ENCODE data around the gene DCDC2C.

DCDC2C gene

GRCh38 chr2:3756306-3756705 lies 52.9 kb downstream of the DCDC2C start:
- H3K27ac ChIP-seq (ENCODE audit: extremely low read depth, low read depth, low read length): no peak overlapping the region
- no peaks in the 10 kb centered on the region for H3K9me3 ChIP-seq (ENCODE audit: control insufficient read depth, insufficient read depth, low read depth, low read length)
- no peak for TF ChIP-seq ZNF335 (tag by site-specific recombination; conservative IDR thresholded peaks at IDR 0.05)
- no peak for TF ChIP-seq ZNF654 (tag by site-specific recombination; IDR thresholded peaks at IDR 0.05; ENCODE audit: low read depth)
- no peak for TF ChIP-seq KLF1 (tag by site-specific recombination; IDR thresholded peaks at IDR 0.05)
- TF ChIP-seq ZNF37A (tag by site-specific recombination; IDR thresholded peaks at IDR 0.05): no peak
- TF ChIP-seq ZFHX2 (tag by site-specific recombination; conservative IDR thresholded peaks at IDR 0.05): no peak
- TF ChIP-seq ZNF426 (tag by site-specific recombination; IDR thresholded peaks at IDR 0.05): no peak
- no peak for TF ChIP-seq MYNN (tag by site-specific recombination; IDR thresholded peaks at IDR 0.05; ENCODE audit: borderline replicate concordance)
- no peak for TF ChIP-seq ZNF391 (tag by site-specific recombination; IDR thresholded peaks at IDR 0.05; ENCODE audit: borderline replicate concordance, low read depth)
- TF ChIP-seq ZNF555 (tag by site-specific recombination; conservative IDR thresholded peaks at IDR 0.05): no peak
- no peak for TF ChIP-seq GLIS2 (tag by site-specific recombination; IDR thresholded peaks at IDR 0.05)
- TF ChIP-seq ZNF133 (tag by site-specific recombination; IDR thresholded peaks at IDR 0.05): no peak
- no peak for TF ChIP-seq SALL2 (tag by site-specific recombination; IDR thresholded peaks at IDR 0.05; ENCODE audit: borderline replicate concordance)
- TF ChIP-seq ELK4 (IDR thresholded peaks at IDR 0.05; ENCODE audit: borderline replicate concordance, low read depth, low read length): no peak
- H3K4me1 ChIP-seq (ENCODE audit: control insufficient read depth, insufficient read depth, low read length): no peaks in the 10 kb centered on the region
- CTCF ChIA-PET: interaction anchor here (0.7 to 1.1 kb wide), 2 partner anchors 25 to 71 kb away, joined by 3 to 4 read pairs; no protein-coding TSS in a partner anchor
- POLR2A ChIA-PET: no interaction called here
- H3K4me3 ChIP-seq (ENCODE audit: low read depth, low read length): no peak overlapping the region
- no peaks in the 10 kb centered on the region for H3K36me3 ChIP-seq (ENCODE audit: control insufficient read depth in 2 of 2, insufficient read depth in 1 of 2, low read length in 2 of 2)

DNA sequence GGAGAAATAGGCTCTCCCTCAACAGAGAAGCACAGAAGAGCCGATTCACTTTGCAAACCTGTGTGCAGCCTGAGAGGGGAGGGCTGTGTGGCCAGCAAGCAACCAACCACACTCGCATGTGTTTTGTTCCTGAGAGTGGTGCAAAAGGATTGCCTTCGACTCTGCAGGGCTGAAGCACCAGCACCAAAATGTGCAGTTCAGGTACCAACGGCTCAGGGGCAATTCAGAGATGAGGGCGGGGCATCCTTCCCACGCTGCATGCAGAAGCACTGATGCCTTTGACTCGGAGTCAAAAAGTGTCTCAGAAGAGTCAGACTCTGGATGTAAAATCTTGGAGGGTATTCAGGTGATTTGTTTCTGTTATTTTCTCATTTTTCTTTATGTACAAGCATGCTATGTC lies 55.5 kb downstream of the DCDC2C start:
- Histone ChIP-seq H3K4me1 (ENCODE audit: control insufficient read depth, insufficient read depth, low read length) (no peaks in the 10 kb centered on the region), H3K27ac (ENCODE audit: extremely low read depth, low read depth, low read length) (no peak overlapping the region), H3K4me3 (ENCODE audit: low read depth, low read length) (no peak overlapping the region), H3K9me3 (ENCODE audit: control insufficient read depth, insufficient read depth, low read depth, low read length) (no peaks in the 10 kb centered on the region), H3K36me3 (ENCODE audit: control insufficient read depth in 2 of 2, insufficient read depth in 1 of 2, low read length in 2 of 2) (no peaks in the 10 kb centered on the region)
- POLR2A ChIA-PET: no interaction called here
- CTCF ChIA-PET: no interaction called here
- TF ChIP-seq SP2 (tag by site-specific recombination; IDR thresholded peaks at IDR 0.05): no peak
- no peak for TF ChIP-seq ZNF211 (tag by site-specific recombination; IDR thresholded peaks at IDR 0.05; ENCODE audit: low read depth)
- no peak for TF ChIP-seq KLF10 (tag by site-specific recombination; IDR thresholded peaks at IDR 0.05)
- no peak for TF ChIP-seq ZNF391 (tag by site-specific recombination; IDR thresholded peaks at IDR 0.05; ENCODE audit: borderline replicate concordance, low read depth)
- no peak for TF ChIP-seq ZNF623 (tag by site-specific recombination; IDR thresholded peaks at IDR 0.05)

DNA sequence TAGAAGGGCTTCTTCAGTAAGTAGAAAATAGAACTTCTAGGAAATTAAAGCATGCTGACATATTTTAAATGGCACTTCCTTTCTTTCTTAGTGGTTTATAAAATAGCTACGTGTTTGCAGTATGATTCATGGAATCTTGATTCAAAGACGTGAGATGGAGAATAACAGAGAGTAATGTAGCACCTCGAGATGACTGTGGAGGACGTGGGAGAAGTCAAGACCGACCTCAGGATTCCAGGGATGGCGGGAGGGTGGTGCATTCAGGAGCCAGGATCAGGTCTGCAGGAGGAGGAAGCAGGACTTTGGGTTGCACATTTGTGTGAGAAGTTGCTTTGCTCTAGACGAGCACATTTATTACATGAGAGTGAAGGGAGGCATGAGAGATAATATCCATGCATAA lies 56.0 kb downstream of the DCDC2C start:
- no peak for TF ChIP-seq SCRT1 (tag by site-specific recombination; IDR thresholded peaks at IDR 0.05; ENCODE audit: borderline replicate concordance)
- no peak for TF ChIP-seq ZNF426 (tag by site-specific recombination; IDR thresholded peaks at IDR 0.05)
- no peak for TF ChIP-seq ZNF510 (tag by site-specific recombination; IDR thresholded peaks at IDR 0.05; ENCODE audit: insufficient replicate concordance)
- TF ChIP-seq ZBTB7A (tag by site-specific recombination; IDR thresholded peaks at IDR 0.05; ENCODE audit: low read depth): no peak
- no peak for TF ChIP-seq ZNF214 (tag by site-specific recombination; IDR thresholded peaks at IDR 0.05; ENCODE audit: borderline replicate concordance)
- TF ChIP-seq ZNF473 (tag by site-specific recombination; IDR thresholded peaks at IDR 0.05): no peak
- no peak for TF ChIP-seq ZNF561 (tag by site-specific recombination; IDR thresholded peaks at IDR 0.05; ENCODE audit: borderline replicate concordance)
- no peak for TF ChIP-seq KLF10 (tag by site-specific recombination; IDR thresholded peaks at IDR 0.05)
- Histone ChIP-seq H3K4me3 (ENCODE audit: low read depth, low read length) (no peak overlapping the region), H3K4me1 (ENCODE audit: control insufficient read depth, insufficient read depth, low read length) (no peaks in the 10 kb centered on the region), H3K27ac (ENCODE audit: extremely low read depth, low read depth, low read length) (no peak overlapping the region), H3K36me3 (ENCODE audit: control insufficient read depth in 2 of 2, insufficient read depth in 1 of 2, low read length in 2 of 2) (no peaks in the 10 kb centered on the region), H3K9me3 (ENCODE audit: control insufficient read depth, insufficient read depth, low read depth, low read length) (no peaks in the 10 kb centered on the region)
- CTCF ChIA-PET: interaction anchor here (1.1 kb wide), 1 partner anchor 20 kb away, joined by 4 read pairs; no protein-coding TSS in a partner anchor
- POLR2A ChIA-PET: no interaction called here

Data from HEK293 (cell line).